ENCODE measurements around the gene AUTS2.
"Not testable (repeated sequence)": the region's sequence is repeated elsewhere in the genome, so short reads cannot be mapped to it uniquely, and the experiment has no call there.

Gene AUTS2

DNA sequence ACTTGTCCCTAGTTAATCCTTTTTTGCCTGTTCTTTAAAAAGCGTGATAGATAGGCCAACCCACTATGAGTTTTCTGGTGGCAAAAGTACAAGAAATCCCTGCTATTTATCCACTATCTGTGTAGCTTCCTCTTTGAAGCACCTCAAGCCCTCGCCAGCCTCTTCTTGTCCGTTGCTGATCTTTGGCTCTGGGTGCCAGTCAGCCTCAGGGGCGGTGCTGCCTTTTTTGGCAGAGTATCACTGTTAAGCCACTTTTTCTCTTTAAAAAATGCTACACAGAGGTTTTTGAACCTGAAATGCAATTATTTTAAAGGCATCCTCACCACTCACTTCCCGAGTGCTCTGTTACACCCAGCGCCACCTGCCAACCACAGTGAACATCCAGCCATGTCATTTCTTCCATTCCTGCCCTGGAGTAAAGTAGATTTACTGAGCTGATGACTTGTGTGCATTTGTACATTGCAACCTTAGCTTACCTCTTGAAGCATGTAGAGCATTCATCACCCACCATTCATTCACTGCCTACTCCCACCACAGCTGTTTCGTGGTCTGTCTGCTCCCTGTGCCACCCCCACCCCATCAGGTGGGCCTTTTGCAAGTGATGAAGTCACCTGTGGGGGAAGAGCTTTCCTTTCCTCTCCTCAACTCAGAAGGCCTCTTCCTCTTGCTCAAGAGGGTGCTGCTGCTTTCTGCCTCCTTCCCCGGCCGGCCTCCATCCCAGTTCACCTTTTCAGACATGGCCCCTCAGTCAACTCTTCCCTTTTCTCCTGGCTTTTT is 1119.5 kb downstream of the AUTS2 start:
- DNase-seq (ENCODE audit: low spot score): no peak

- DNase-seq (ENCODE audit: low spot score): no peak
Observed at GRCh38 chr7:70719125-70719524, 1120.8 kb downstream of the AUTS2 start.

- no peak for DNase-seq (ENCODE audit: low spot score)
Observed at GRCh38 chr7:70720191-70720873, 1122.1 kb downstream of the AUTS2 start.

GRCh38 chr7:70721500-70721899 is 1123.2 kb downstream of the AUTS2 start:
- no peak for DNase-seq (ENCODE audit: low spot score)

- no peak for DNase-seq (ENCODE audit: low spot score)
Observed at GRCh38 chr7:70723339-70723738, 1125.1 kb downstream of the AUTS2 start.

- DNase-seq (ENCODE audit: low spot score): no peak
Observed at GRCh38 chr7:70725448-70725847, 1127.2 kb downstream of the AUTS2 start.

- no peak for DNase-seq (ENCODE audit: low spot score)
Observed at GRCh38 chr7:70726294-70726693, 1128.0 kb downstream of the AUTS2 start.

DNA sequence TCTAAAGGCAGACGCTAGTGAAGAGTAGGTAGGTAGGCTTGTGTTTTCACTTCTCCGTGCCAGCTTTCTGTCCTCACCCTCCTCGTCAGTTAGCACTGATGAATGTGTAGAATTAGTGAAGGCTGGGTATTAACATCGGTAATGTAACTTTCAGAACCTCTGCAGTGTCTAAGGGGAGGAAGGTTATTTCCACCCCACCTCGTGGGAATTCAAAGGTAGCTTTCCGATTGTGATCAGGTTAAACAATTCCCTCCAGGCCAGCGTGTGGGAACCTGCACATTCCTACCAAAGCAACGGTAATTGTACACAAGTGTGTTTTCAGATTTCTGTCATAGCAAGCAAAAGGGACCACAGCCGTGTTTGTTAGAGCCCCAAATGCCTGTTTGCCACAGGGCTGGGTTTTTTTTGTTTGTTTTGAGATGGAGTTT is 1128.7 kb downstream of the AUTS2 start:
- DNase-seq (ENCODE audit: low spot score): no peak

DNA sequence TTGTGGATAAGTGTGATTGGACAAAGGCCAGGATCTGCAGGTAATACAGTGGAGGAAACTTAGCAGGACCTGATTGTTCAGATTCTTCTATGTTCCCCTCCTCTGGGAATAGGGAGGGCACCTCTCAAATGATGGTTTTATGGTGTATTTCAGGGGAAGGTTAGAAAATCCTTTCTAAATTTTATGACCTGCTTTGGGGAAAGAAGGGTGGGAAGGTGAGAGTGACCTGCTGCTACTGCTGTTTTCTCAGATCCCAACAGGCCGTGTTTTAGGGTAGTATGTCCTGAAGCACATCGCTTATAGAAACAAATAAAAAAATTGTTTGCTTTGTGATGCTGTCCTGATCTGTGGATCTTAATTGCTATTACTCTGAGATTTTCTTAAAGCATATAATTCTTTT is 1129.6 kb downstream of the AUTS2 start:
- no peak for DNase-seq (ENCODE audit: low spot score)

DNA sequence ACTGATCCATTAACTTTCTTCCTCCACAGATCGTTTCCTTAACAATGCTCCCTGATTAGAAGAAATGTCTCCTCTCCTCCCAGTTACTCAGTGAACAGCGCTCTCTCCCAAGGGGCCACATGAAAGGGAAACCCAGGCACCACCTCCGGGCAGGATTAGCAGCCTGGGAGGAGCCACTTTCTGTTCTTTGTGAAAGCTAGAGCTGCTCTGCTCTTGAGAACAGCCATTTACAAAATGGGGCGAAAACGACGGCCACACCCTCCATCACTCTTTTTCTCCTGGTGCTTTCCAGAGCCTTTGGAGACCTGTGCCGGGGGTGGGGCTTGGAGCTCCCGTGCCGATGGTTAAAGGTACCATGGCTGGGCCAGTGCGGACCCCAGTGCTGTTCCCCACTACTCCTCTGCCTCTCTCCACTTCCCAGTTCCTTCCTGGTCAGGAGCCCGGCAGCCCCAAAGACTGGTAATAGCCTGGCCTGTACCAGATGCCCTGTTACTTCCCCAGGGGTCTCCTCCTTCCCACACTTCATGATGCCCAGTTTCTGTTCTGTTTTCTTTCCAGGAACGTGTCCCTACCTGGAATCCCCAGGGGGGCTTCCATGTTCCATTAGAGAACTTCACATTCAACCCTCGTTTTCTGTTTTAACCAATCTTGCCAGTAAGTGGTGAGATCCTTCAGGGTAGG is 1130.7 kb downstream of the AUTS2 start:
- no peak for DNase-seq (ENCODE audit: low spot score)

GRCh38 chr7:70729553-70730157 is 1131.4 kb downstream of the AUTS2 start:
- not testable (repeated sequence) for DNase-seq (ENCODE audit: low spot score)

- DNase-seq (ENCODE audit: low spot score): no peak
Observed at GRCh38 chr7:70730451-70731110, 1132.3 kb downstream of the AUTS2 start.

GRCh38 chr7:70733090-70733489 is 1134.8 kb downstream of the AUTS2 start:
- DNase-seq (ENCODE audit: low spot score): no peak

DNA sequence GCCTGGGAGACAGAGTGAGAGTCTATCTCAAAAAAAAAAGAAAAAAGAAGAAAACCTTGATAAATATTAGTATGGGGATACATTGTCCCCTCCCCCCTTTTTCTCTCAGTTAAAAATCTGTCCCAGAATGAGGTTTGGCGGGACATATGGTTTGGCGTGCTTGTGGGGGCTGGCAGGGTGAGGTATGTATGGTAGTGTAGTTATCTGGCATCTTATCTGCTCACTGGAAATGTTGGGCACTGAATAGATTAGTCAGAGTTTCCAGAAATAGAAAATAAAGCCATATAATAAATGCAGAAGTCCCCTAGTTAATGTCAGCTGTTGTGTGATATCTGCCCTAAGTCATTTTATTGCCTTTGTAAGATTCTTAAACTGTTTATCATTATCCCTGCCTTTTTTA is 1136.1 kb downstream of the AUTS2 start:
- no peak for DNase-seq (ENCODE audit: low spot score)

DNA sequence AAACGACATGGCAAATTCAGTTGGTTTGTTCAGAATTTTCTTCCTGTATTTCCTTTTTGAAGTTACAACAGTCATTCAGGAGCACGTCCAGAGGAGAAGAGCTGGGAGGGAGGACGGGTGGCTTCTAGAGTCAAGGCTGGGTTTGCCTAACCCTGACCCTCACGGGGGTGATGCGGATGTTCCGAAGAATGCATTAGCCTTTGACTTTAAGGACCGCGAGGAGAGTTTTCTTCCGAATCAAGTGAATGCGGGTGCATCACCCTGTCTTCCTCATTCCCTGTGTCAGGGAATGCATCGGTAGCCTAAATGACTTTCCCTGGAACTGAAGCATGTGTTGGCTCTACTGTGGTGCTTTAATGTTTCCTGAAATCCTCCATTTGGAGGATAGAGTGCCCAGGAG is 1137.0 kb downstream of the AUTS2 start:
- no peak for DNase-seq (ENCODE audit: low spot score)

GRCh38 chr7:70736715-70737460 is 1138.6 kb downstream of the AUTS2 start:
- DNase-seq (ENCODE audit: low spot score): no peak

DNA sequence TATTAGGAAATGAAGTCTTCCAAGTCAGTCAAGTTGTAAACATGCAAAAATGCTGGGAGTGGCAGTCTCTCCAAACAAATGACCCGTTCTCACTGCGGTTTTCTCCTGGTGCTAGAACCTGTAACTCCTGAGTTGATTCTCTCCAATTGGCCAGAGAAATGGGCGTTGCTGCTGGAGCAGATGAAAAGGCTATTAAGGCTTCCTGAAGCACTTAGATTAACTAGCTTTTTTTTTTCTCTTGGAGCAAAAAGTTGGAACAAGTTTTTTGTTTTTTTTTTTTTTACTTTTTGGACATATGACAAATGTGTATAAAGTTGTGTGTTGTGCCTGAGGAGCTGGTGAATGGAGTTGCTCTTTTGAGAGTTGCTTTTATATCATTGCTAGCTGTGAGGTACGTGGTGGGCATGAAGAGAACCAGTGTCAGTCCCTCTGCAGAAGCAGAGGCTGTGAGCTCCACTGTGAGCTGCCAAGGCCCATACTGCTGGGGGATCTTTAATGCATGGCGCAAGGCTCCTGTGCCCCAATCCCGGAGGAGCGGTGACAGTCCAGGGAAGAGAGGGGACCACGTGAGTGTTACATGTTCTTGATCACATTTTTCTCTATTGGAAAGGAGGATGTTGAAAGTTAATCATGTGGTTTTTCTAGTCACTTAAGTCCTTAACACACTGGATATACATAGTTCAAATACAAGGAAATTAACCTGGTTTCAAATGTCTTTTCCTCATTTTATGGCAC is 1140.0 kb downstream of the AUTS2 start:
- DNase-seq (ENCODE audit: low spot score): peak; percentile 51

DNA sequence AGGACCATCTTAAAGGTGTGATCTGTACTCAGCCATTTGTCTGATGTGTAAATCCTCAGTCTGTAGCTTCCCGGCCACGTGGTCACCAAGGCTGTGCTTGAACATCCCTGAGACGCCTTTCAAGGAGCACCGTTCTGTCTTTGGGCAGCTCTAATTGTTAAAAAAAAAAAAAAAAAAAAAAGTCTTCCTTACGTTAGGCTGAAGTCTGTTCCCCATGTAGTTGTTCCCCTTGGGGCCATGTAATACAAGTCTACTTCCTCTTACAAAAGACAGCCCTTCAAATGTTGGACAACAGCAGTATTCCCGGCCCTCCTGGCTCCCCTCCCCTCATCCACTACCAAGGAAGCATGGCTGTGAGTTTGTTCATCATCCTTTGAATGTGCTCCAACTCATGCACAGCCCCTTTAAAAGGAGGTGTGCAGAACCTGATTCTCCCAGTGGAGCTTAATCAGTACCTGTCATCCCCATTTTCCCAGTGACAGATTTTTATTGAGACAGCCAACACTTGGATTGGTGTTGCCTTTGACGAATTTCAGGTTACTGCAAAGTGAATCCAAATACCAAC is 1141.5 kb downstream of the AUTS2 start:
- DNase-seq (ENCODE audit: low spot score): no peak

GRCh38 chr7:70741666-70742065 is 1143.4 kb downstream of the AUTS2 start:
- DNase-seq (ENCODE audit: low spot score): no peak
